DMS153 treated with DMSO at 0.1 percent for 48 hours (cell line): ENCODE data around the gene CDC42BPA.

Experiments
- DNase-seq: peaks from one replicate; lab custom pipeline; 2025; ENCODE audit not compliant: unreplicated experiment; lab: John Stamatoyannopoulos, UW

CDC42BPA gene

DNA sequence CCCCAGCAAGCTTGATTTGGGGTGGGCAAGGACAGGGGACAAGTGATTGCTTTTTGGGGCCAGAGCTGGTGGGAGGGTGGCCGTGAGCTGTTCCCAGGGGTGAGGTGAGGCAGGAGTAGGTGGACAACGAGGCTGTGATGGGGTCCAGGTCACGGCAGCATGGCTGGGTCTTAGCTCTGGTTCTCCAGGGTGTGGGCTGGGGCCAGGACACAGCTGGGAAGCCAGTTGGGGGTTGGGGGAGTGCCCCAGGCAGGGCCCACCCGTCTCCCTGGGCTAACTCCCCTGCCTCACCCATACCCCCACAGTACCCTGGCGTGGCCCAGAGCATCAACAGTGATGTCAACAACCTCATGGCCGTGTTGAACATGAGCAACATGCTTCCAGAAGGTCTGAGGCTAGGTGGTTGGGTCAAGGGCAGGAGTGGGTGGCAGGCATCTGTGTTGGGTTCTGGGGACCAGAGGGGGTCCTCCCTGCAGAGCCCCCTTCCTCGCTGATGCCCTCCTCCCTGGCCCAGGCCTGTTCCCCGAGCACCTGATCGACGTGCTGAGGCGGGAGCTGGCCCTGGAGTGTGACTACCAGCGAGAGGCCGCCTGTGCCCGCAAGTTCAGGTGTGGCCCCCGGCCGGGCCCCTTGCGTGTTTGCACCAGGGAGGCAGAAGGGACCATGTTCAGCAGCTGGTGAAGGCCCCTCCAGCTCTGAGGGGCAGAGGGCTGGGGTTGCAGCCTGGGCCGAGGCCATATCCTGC is 334.9 kb downstream of the CDC42BPA start:
- DNase-seq: no peak

DNA sequence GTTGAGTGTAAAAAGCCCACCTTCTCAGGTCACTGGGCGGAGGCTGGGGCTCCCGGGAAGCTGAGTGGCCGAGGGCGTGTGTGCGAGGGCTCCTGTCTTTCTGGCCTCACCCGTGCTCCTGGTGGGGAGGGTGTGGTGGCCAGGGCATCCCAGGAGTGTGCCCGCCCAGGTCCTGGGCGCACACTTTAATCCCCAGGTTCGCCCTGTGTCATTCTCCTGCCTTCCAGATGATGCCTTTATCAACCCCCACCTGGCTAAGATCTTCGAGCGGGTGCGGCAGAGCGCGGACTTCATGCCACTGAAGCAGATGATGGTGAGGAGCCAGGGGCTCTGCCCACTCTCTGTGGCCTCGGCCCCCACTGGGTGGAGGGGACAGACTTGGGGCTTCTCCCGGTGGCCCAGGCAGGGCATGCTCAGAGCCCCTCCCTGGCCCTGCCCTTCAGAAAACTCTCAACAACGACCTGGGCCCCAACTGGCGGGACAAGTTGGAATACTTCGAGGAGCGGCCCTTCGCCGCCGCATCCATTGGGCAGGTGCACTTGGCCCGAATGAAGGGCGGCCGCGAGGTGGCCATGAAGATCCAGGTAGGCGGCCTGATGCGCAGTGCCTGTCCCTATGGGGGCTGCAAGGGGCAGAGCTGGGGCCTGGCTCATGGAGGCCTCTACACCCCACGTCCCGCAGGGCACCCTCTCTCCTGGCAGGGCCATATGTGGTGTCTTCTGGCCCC is 335.7 kb downstream of the CDC42BPA start:
- DNase-seq: no peak

DNA sequence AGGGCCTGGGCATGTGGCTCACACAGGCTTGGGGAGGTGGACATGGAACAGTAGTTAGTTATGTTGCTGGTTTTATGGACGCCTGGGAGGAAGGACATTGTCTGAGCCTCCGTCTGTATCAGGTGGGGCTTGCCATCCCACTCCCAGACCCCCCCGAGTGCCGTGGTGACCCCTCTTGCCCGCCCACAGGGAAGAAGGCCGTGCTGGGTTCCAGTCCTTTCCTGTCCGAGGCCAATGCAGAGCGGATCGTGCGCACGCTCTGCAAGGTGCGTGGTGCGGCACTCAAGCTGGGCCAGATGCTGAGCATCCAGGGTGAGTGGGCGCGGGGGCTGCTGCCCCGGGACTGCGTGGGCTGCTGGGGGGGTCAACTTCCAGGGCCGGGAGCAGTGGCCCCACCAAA is 336.5 kb downstream of the CDC42BPA start:
- no peak for DNase-seq

DNA sequence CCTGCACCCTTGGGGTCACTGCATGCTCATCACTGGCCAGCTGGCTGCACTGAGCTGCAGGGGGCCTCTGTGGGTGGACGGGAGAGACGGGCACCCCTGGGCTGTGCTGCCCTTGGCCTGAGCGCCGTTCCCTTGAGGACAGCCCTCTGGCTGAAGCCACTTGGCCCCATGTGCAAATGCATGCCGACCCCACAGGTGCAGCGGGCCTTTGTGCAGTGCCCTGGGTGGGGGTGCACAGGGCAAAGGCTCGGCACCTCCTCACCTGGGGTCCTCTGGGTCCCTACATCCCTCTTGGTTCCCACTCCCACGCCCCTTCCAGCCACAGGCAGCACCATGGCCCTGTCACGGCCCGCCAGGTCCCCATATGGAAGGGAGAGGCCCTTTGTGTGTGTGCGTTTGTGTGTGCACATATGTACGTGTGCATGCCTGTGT is 336.9 kb downstream of the CDC42BPA start:
- no peak for DNase-seq

DNA sequence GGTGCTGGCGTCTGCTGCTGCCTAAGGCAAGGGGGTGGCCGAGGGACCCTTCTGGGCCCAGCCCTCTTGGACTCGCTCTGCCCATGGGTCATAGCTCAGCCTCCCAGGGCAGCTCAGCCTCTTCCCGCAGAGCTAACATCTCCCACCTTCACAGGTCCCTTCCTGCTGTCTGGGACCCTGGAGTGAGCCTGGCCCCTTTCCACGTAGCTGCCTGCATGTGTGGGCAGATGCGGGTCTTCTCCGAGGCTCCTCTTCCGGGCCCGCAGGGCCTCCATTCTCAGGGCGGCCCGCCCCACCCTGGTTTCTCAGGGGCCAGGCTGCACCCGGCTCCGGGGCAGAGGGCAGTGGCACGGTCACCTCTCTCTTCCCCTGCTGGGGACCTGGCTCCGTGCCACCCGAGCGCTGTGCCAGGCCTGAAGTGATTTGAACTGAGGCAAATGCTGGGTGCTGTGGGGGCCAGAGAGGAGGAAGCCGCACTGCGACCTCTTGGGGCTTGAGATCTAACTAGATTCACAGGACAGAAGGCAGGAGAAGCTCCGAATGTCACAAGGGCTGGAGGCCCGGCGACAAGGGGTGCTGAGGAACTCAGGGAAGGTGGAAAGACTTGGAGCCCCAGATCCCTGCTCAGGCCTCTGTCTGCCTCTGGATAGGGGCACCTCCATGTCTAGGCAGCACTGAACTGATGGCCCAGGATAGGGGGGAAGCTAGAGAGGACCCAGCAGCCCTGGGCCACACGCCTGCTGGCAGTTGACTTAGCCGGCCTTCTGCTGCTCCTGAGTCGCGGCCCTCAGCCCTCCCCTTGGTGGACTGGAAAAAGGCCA is 337.5 kb downstream of the CDC42BPA start:
- DNase-seq: no peak

DNA sequence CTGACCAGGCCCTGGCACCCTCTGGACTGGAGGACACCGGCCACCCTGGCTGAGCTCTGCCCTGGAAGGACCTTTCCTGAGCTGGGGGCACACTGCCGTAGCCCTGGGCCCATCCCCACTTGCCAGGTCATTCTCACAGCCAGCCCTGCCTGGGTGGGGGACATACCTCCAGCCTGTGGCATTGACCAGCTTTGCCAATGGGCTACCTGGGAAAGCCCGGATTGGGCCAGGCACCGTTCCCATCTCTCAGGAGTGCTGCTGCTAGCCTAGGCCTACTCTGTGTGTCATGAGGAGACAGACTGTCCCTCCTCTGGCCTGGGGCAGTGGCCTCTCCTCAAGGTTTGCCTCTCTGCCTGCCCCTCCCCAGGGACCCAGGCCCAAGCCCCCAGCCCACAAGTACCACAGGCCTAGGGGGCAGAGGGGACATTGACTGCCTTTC is 338.2 kb downstream of the CDC42BPA start:
- DNase-seq: no peak

DNA sequence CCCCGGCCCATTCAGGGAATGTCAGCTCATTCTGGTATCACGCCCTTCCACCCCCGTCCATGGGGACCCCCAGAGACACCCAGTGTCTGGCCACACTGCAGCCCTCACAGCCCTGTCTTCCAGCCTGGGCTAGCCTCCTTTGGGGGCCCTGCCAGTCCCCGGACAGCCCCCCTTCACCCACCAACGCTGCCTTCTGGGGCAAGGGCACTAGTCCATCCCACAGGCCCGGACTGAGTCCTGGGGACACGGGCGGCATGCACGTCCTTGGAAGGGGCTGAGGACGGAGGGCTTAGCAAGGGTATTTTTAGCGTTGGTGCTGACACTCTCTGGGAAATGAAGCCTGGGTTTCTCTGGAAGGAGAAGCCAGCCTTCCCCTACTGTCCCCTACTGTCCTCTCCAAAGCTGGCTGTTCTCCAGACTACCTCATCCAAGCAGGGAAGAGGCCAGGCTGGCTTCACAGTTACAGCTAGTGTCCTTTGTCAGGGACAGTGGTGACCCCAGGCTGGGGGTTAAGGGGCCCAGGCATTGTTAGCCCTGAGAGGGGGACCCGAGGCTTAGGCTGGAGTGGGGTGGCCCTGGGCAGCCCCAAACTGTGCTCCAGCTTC is 338.7 kb downstream of the CDC42BPA start:
- DNase-seq: no peak

DNA sequence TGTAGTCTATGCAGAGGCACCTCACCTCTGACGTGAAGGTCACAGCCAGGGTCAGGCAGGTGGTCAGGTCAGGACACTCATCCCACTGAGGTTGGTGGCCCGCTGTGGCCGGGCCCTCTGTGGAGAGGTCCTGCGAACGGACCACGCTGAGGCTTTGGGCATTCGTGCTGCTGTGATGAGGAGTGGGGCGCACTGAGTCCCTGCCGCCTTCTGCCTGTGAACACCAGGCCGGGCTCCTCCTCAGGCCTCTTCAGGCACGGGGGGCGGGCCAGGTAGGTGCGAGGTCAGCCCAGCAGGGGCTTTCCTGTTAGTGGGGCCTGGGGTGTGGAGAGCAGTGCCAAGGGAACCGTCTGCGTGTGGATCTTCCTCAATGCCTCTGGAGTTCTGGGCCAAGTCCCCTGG is 339.2 kb downstream of the CDC42BPA start:
- no peak for DNase-seq

DNA sequence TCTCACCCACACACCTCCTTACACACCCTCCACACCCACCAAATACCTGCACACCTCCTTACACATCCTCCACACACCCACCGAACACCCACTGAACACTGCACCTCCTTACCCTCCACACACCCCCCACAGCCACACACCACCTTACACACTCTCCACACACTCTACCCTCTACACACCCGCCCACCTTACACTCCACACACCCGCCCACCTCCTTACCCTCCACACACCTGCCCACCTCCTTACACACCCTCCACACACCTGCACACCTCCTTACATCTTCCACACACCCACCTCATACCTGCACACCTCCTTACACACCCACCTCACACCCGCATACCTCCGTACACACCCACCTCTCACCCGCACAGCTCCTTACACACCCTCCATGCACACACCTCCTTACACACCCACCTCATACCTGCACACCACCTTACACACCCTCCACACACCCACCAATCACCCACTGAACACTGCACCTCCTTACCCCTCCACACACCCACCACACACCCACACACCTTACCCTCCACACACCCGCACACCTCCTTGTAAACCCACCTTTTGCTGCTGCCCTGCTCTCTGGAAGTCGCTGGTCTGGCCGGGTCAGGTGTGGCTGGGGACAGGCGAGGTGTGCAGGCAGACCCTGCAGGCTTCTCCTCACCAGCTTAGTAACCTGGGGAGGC is 339.7 kb downstream of the CDC42BPA start:
- no peak for DNase-seq

DNA sequence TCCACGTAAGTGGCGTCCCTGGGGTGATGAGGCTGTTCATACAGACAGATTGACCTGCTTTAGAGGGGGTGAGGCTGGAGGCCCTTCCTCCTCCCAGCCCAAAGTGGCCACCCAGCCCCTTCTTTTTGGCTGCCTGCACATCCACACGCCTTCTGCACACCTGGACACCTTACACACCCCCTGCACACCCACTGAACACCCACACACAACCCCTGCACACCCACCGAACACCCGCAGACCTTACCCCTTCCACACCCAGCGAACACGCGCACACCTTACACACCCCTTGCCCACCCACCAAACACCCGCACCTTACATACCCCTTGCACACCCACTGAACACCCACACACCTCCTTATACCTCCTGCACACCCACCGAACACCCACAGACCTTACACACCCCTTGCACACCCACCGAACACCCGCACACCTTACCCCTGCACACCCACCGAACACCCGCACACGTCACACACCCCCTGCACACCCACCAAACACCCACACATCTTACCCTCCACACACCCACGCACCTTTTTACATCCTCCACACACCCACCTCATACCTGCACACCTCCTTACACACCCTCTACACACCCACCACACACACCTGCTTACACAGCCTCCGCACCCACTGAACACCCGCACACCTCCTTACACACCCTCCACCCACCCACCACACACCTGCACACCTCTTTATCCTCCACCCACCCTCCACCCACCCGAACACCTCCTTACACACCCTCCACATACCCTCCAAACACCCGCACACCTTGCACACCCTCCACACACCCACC is 340.5 kb downstream of the CDC42BPA start:
- no peak for DNase-seq

DNA sequence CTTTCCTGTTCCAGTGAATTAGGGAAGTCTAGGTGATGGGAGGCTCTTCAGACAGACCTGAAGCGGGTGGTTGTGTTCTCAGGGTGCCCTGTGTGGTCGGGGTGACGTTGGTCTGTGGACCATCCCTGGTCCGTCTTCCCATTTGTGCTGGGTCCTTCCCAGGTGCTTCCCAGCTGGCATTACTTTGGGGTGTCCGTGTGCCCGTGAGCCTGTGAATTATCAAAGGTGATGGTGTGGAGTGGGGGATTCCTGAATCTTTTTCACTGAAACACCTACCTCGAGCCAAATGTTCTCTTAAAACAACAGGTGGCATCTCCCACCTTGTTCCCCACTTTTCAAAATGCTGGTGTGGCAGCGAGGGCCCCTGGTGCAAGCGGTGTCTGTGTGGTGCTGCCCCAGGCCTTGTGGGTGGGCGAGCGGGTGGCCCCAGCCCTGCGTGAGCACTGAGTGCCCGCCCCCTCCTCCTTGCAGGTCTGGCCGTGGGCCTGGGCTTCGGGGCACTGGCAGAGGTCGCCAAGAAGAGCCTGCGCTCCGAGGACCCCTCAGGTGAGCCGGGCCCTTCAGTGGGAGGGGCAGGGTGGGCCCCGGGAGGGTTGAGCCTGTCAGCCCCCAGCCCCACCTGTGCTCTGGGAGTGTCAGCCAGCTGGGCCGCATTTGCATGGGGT is 341.2 kb downstream of the CDC42BPA start:
- no peak for DNase-seq

DNA sequence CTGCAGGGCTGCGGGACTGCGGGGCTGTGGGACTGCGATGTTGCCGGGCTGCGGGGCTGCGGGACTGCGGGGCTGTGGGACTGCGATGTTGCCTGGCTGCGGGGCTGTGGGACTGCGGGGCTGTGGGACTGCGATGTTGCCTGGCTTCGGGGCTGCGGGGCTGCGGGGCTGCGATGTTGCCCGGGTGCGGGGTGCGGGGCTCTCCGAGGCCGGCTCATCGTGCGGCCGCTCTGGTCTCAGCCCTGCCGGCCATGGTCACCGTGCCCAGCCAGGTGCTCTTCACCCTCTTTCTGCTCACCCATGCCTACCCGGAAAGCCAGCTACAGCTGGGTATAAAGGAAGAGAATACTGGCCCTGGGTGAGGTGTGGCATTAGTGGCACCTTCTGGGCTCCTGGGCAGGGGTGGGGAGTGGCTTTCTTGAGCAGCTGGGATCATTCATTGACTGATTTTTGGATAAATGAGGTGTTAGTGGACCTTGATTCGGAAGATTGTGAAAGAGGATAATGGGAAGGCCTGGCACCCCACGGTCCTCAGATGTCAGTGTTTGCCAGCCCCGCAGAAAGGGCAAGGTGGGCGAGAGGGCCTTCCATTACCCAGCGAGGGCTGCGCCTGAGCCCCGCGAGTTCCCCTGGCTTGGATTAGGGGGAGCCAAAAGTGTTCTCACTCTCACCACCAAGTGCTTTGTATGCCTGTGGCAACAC is 341.9 kb downstream of the CDC42BPA start:
- DNase-seq: no peak

DNA sequence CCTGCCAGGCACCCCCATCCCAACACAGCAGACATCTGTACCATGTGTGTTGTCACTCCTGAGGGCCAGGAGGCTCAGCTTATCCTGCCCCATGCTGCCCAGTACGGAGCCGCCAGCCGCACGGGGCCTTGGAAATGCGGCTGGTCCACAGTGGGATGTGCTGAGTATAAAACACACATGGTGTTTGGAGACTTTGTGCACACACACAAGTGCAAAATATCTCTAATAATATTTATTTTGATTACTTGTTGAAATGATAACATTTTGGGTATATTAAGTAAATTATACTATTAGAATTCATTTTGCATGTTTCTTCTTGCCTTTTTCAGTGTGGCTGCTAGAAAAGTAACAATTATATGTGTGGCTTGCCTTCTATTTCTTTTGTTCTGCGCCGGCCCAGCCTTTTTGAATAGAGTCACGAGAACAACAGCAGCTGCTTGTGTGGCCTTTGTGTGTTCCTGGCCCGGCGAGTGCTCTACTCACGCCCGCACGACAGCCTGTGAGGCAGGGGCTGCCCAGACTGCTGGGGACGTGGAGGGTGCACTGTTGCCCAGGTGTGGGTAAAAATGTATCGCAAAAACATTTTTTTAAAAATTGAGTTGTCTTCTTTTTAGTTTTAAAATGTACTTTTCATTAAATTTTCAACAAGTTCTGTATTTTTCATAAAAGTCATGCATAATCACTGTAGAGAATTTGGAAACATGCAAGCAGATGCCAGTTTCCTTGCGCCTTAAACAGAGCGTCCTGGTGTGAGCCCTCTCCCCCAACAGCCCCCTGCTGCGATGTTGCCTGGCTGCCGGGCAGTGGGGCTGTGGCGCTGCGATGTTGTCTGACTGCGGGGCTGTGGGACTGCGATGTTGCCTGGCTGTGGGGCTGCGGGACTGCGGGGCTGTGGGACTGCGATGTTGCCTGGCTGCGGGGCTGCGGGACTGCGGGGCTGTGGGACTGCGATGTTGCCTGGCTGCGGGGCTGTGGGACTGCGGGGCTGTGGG is 342.7 kb downstream of the CDC42BPA start:
- DNase-seq: peak; percentile 86

DNA sequence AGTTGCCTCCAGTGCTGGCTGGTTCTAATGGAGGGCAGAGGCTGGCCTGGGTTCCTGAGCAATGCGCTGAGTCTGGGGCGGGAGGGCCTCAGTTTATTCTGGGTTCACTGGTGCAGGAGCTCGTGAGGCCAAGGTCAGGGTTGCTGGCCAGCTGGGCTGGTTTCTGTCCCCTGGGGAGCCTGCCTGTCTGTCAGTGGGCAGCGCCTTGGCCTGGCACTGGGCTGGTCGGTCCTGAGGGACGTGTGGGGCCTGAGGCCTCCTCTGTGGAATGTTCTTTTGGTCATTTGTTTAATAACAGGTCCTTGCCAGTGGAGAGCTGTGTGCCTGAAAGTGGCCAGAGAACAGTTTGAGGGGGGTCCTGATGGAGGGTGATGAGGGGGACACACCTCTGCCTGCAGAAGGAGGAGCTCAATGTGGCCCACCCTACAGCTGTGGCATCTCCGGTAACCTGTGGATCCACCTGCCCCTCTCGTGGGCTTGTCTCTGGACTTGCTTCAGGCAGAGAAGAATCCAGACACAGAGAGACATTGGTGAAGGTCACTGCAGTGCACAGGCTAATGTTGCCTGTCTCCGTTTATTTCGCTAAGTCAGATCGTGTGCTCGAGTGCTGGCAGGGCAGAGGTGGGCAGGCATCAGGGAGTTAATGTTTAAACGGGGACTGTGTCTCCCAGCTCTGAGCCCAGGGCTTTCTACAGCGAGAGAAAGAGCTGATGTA is 343.6 kb downstream of the CDC42BPA start:
- DNase-seq: no peak

DNA sequence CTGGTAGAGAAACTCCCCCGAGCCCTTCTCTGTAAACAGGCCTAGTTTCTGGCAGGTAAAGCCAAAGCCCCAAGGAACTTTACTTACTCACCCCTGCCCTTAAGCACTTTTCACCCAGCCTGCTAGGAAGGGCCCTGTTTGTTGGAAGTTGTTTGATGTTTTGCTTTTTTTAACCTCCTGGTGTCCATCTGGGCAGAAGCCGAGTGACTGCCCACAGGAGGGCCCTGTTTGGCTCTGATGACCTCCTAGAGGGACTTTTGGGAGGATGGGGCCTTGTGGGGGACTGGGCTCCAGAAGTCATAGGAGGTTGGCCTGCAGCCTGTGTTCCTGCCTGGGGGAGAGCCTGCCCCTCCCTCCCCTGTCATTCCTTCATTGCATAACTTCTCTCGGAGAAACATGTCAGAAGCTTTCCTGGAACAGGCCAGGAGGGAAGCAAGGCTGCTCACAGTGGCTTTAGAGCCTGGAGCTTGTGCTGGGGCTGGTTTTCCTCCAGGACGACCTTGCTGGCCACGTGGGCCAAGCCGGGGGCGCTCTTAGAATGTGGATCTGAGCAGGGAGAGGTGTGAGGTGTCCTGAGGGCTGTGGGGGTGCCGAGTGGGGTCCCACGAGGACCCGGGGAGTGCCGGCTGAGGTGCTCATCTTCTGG is 344.3 kb downstream of the CDC42BPA start:
- DNase-seq: no peak

DNA sequence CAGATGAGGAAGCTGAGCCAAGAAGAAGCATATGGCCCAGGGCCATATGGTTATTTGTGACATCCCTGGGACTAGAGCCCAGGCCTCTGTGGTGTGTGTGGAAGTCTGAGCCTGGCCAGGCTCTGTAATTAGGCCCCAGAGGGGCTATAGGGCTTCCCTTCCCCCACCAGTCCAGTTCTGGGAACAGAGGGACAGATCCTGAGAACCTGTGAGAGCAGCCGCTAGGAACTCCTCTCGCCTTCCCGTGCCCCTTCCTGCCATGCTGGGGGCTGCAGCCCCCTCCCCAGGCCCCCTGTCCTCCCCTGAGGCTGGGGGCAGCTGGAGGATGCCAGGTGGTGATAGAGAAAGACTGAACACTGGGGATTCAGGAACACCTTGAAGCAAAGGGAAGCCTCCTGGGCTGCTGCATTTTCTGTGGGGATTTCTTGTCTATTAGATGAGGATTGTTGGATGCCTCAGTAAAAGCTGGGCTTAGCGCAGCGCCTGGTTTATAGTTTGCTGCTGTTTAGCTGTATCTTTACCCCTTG is 344.9 kb downstream of the CDC42BPA start:
- DNase-seq: no peak
